ENCODE results near the gene CIAO3. TPM values are rescaled to one million over a fixed set of nuclear protein-coding genes. Genes with fewer than 3 reads are reported as not detected.

Gene CIAO3
- total RNA-seq, 4 donors from 2014 or later = 19.4 to 33.3 (median 30.2) TPM

- H3K27me3 ChIP-seq = peaks cover 0 to 59% (median 0%) of the 10 kb centered on the region in 4 donors
- WGBS = 40% methylated on average over 1 of the region's 13 CpGs
- H3K4me3 ChIP-seq = no peak overlapping the region
These were observed 29.6 kb upstream of the CIAO3 start for GRCh38 chr16:770411-770810.

GRCh38 chr16:769934-770333 is 29.1 kb upstream of the CIAO3 start:
- peaks cover 0 to 59% (median 0%) of the 10 kb centered on the region in 4 donors for H3K27me3 ChIP-seq

More at GRCh38 chr16:770411-770810, 29.6 kb upstream of the CIAO3 start:
- Histone ChIP-seq H3K9me3 (no peaks in the 10 kb centered on the region), H3K4me1 (no peaks in the 10 kb centered on the region), H3K27ac (replicated peaks in 1 of 4) (no peak overlapping the region), H3K36me3 (no peaks in the 10 kb centered on the region)
- no peak for DNase-seq (ENCODE audit: extremely low spot score)
- TF ChIP-seq POLR2AphosphoS5 (IDR thresholded peaks at IDR 0.05) (no peak), EP300 (IDR thresholded peaks at IDR 0.05) (no peak), POLR2A (IDR thresholded peaks at IDR 0.05; ENCODE audit: low read depth) (no peak), CTCF (IDR thresholded peaks at IDR 0.05) (no peak)
- intact Hi-C loops (cut with DNase I) = no loop called here

GRCh38 chr16:769184-769784 is 28.5 kb upstream of the CIAO3 start:
- no peaks in the 10 kb centered on the region for H3K36me3 ChIP-seq
- H3K4me3 ChIP-seq = no peak overlapping the region
- peaks cover 0 to 59% (median 0%) of the 10 kb centered on the region in 4 donors for H3K27me3 ChIP-seq
- intact Hi-C loops (cut with DNase I) = no loop called here
- no peak for TF ChIP-seq POLR2A (IDR thresholded peaks at IDR 0.05; ENCODE audit: low read depth)
- TF ChIP-seq POLR2AphosphoS5 (IDR thresholded peaks at IDR 0.05) = no peak
- TF ChIP-seq CTCF (IDR thresholded peaks at IDR 0.05) = no peak
- no peak for TF ChIP-seq EP300 (IDR thresholded peaks at IDR 0.05)
- no CpG with 5 or more reads among the region's 20 CpGs for WGBS
- DNase-seq (ENCODE audit: extremely low spot score) = no peak
- no peaks in the 10 kb centered on the region for H3K9me3 ChIP-seq
- no peak overlapping the region for H3K27ac ChIP-seq (replicated peaks in 1 of 4)
- no peaks in the 10 kb centered on the region for H3K4me1 ChIP-seq

More at GRCh38 chr16:769934-770333, 29.1 kb upstream of the CIAO3 start:
- no peak for TF ChIP-seq POLR2AphosphoS5 (IDR thresholded peaks at IDR 0.05)
- TF ChIP-seq CTCF (IDR thresholded peaks at IDR 0.05) = no peak
- no peak for TF ChIP-seq EP300 (IDR thresholded peaks at IDR 0.05)
- no peak for TF ChIP-seq POLR2A (IDR thresholded peaks at IDR 0.05; ENCODE audit: low read depth)
- Histone ChIP-seq H3K36me3 (no peaks in the 10 kb centered on the region), H3K9me3 (no peaks in the 10 kb centered on the region), H3K4me1 (no peaks in the 10 kb centered on the region), H3K27ac (replicated peaks in 1 of 4) (no peak overlapping the region), H3K4me3 (no peak overlapping the region)
- DNase-seq (ENCODE audit: extremely low spot score) = no peak
- 79% methylated on average over 14 of the region's 19 CpGs for WGBS
- intact Hi-C loops (cut with DNase I) = no loop called here

- intact Hi-C loops (cut with DNase I) = no loop called here
- TF ChIP-seq POLR2AphosphoS5 (IDR thresholded peaks at IDR 0.05) = no peak
- H3K27ac ChIP-seq (replicated peaks in 1 of 4) = no peak overlapping the region
- no peaks in the 10 kb centered on the region for H3K9me3 ChIP-seq
- no peak for DNase-seq (ENCODE audit: extremely low spot score)
- no peak overlapping the region for H3K4me3 ChIP-seq
- H3K4me1 ChIP-seq = no peaks in the 10 kb centered on the region
- WGBS = 66% methylated on average over 7 of the region's 21 CpGs
- H3K27me3 ChIP-seq = peaks cover 0 to 61% (median 0%) of the 10 kb centered on the region in 4 donors
- H3K36me3 ChIP-seq = no peaks in the 10 kb centered on the region
These were observed 27.6 kb upstream of the CIAO3 start for GRCh38 chr16:768428-768827.

- TF ChIP-seq EP300 (IDR thresholded peaks at IDR 0.05) = no peak
- TF ChIP-seq CTCF (IDR thresholded peaks at IDR 0.05) = no peak
- Histone ChIP-seq H3K9me3 (no peaks in the 10 kb centered on the region), H3K4me1 (no peaks in the 10 kb centered on the region), H3K27me3 (peaks cover 0 to 66% (median 0%) of the 10 kb centered on the region in 4 donors), H3K4me3 (no peak overlapping the region), H3K27ac (replicated peaks in 1 of 4) (no peak overlapping the region), H3K36me3 (no peaks in the 10 kb centered on the region)
- intact Hi-C loops (cut with DNase I) = no loop called here
- WGBS = 68% methylated on average over 16 of the region's 38 CpGs
- DNase-seq (ENCODE audit: extremely low spot score) = no peak
These were observed 27.0 kb upstream of the CIAO3 start for GRCh38 chr16:767743-768235.

Data from esophagus muscularis mucosa (tissue), 4 donors.